Measurements from ENCODE around the gene SYNJ2.
"Not testable (repeated sequence)": the region's sequence is repeated elsewhere in the genome, so short reads cannot be mapped to it uniquely, and the experiment has no call there.

Gene SYNJ2

DNA sequence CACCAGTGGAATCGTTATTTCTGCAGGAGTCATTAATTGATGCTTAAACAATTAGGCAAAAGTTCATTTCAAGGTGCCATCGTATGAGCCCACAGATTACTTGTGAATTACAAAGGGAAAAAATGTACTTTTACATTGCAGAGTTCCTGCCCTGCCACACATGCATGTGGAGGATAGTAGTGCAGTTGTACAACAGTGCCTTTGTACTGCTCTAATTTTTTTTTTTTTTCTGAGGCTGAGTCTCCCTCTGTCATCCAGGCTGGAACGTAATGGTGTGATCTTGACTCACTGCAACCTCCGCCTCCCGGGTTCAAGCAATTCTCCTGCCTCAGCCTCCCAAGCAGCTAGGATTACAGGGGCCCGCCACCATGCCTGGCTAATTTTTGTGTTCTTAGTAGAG, 26.0 kb upstream of the SYNJ2 start:
- no peak for DNase-seq

GRCh38 chr6:157956171-157956730, 25.4 kb upstream of the SYNJ2 start:
- no peak for DNase-seq

DNA sequence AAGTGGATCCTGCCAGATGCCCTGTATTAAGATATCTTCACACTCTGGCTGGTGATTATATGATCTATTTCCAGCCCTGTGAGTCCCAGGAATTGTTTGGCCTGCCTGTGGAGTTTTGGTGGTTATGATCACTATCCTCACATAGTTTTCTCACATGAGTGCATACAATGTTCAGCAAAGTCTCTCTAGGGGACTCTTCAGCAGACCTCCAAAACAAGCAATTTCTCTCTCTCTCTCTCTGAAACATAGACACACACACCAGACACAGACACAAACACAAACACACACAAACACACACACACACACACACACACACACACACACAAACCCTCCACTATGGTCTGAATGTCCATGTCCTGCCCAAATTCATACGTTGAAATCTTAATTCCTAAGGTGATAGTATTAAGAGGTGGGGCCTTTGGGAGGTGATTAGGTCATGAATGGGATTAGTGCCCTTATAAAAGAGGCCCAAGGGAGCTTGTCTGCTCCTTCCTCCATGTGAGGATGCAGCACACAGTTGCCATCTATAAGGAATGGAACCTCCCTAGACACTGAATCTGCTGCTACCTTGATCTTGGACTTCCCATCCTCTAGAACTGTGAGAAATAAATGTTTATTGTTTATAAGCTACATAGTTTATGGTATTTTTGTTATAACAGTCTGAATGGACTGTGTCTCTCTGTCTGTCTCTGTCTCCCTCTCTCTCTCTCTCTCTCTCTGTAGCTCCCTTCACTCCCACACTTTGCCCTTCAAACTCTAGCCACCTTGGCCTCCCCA, 22.0 kb upstream of the SYNJ2 start:
- DNase-seq: no peak

- no peak for DNase-seq
Observed at GRCh38 chr6:157961153-157961831, 20.4 kb upstream of the SYNJ2 start.

DNA sequence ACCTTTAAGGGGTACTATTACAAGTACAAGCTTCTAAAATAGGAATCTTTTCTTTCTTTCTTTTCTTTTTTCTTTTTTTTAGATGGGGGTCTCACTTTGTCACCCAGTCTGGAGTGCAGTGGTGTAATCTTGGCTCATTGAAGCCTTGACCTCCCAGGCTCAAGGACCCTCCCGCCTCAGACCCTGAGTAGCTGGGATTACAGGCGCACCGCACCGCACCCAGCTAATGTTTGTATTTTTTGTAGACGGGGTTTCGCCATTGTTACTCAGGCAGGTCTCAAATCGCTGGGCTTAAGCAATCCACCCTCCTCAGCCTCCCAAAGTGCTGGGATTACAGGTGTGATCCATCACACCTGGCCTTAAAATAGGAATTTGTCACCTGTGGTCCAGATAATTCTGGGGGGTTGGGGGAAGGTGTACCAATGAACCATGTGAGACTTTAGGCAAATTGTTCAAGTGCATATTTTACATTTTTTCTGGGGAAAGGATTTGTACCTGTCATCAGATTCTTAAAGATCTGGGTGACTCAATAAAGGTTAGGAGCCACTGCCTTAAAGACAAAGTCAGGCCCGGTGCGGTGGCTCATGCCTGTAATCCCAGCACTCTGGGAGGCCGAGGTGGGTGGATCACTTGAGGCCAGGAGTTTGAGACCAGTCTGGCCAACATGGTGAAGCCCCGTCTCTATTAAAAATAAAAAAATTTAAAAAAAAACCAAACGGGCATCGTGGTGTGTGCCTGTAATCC, 19.7 kb upstream of the SYNJ2 start:
- DNase-seq: no peak

DNA sequence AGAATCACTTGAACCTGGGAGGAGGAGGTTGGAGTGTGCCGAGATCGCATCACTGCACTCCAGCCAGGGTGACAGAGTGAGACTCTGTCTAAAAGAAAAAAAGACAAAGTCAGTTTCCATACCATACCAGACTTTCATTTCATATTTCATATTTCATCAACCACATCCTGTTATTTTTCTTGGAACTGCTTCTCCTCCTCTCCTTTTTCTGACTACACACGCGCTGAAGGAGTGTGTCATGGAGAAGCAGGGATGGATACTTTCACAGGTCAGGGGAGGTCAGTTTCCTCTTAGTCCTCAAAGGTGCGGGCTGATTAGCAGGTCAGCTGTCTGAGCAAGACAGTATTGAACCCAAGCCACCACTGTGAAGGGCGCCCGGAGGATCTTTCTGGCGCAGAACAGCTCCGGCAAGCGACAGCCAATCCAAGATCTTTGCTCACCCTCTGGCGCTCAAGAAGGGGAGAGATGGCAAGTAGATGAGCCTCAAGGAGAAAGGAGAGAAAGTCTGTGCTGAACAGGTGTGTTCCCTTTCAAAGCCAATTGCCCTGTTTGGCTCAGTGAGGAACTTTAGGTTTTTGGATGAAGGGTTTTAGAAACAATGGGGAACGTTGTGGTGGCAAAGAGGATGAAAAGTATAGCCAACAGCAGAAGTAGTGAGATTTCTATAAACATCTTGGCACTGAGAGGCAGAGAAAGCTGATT, 18.9 kb upstream of the SYNJ2 start:
- DNase-seq: no peak

DNA sequence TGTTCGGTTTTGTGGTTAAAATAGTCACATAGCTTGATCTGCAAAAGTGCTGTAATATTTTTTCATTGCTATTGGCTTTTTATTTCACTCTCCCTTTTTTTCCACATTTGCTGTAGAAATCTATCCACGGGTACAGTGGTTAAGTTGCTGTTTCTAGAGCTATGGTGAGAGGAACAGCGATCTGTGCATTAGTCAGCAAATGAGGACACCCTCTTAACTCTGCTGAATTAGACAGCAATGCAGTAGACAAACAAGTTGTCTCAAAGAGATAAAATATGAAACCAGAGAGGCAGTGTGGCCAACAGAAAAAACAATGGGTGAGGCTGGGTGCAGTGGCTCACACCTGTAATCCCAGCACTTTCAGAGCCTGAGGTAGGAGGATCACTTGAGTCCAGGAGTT, 17.6 kb upstream of the SYNJ2 start:
- DNase-seq: no peak

- no peak for DNase-seq
Observed at GRCh38 chr6:157965387-157965786, 16.3 kb upstream of the SYNJ2 start.

DNA sequence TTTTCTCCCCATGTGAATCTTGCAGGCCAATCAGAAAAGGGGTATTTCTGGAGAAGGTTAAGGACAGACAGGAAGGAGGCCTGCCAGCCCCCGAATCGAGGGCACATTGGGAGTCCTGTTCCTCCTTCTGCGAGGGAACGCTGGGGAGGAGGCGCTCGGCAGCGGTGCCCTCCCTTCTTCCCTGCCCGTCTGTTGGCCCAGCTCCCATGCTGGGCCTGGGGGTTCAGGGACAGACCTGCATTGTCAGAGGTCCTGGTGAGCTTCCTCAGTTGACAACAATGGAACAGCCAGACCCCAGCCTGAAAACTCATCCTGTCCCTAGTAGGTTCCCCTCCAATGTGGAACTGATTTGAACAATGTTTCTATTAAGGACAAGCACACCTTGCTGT, 15.1 kb upstream of the SYNJ2 start:
- no peak for DNase-seq

- DNase-seq: no peak
Observed at GRCh38 chr6:157967020-157967419, 14.6 kb upstream of the SYNJ2 start.

DNA sequence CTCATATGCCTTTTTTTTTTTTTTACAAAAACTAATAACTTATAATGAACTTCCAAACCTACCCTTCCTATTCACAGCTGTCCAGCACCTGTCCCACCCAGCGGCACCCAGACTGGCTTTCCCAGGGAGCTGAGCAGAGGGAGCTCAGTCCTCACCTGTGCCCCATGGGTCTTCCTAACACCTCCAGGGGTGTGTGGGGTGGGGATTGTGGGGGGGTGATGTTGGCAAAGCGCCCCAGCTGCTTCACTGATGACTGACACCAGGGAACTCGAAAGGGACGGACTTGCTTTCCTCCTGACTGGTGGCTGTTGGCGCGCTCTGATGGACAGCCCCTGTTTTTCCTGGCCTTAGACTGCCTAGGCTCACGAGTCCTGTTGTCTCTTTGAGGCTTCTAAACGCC, 14.2 kb upstream of the SYNJ2 start:
- DNase-seq: no peak

DNA sequence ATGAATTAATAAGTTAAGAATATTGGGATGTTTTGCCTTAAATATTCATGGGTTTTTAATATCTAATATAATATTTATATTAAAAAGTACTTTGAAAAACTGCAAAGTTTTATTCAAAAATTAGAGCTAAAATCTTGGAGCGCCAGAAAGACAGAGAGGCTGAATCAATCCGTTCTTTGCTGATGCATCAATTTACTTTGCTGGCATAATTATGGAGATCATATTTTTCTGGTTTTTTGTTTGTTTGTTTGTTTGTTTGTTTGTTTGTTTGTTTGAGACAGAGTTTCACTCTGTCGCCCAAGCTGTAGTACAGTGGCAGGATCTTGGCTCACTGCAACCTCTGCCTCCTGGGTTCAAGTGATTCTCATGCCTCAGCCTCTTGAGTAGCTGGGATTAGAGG, 9.5 kb upstream of the SYNJ2 start:
- not testable (repeated sequence) for DNase-seq

GRCh38 chr6:157974341-157974894, 7.2 kb upstream of the SYNJ2 start:
- DNase-seq: no peak

GRCh38 chr6:157974967-157975366, 6.7 kb upstream of the SYNJ2 start:
- DNase-seq: no peak

DNA sequence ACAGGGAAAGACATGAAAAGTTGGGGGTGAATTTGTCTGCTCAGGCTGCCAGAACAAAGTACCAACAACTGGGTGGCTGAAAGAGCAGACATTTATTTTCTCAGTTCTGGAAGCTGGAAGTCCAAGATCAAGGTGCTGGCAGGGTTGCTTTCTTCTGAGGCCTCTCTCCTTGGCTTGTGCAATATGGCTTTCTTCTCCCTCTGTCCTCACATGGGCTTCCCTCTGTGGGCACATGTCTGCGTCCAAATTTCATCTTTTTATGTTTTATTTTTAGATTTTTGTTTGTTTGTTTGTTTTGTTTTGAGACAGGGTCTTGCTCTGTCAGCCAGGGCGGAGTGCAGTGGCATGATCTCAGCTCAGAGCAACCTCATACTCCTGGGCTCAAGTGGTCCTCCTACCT, 6.2 kb upstream of the SYNJ2 start:
- DNase-seq: no peak

GRCh38 chr6:157976345-157977175, 5.1 kb upstream of the SYNJ2 start:
- DNase-seq: no peak

- DNase-seq: no peak
Observed at GRCh38 chr6:157977176-157977804, 4.4 kb upstream of the SYNJ2 start.

GRCh38 chr6:157978021-157978783, 3.5 kb upstream of the SYNJ2 start:
- no peak for DNase-seq

DNA sequence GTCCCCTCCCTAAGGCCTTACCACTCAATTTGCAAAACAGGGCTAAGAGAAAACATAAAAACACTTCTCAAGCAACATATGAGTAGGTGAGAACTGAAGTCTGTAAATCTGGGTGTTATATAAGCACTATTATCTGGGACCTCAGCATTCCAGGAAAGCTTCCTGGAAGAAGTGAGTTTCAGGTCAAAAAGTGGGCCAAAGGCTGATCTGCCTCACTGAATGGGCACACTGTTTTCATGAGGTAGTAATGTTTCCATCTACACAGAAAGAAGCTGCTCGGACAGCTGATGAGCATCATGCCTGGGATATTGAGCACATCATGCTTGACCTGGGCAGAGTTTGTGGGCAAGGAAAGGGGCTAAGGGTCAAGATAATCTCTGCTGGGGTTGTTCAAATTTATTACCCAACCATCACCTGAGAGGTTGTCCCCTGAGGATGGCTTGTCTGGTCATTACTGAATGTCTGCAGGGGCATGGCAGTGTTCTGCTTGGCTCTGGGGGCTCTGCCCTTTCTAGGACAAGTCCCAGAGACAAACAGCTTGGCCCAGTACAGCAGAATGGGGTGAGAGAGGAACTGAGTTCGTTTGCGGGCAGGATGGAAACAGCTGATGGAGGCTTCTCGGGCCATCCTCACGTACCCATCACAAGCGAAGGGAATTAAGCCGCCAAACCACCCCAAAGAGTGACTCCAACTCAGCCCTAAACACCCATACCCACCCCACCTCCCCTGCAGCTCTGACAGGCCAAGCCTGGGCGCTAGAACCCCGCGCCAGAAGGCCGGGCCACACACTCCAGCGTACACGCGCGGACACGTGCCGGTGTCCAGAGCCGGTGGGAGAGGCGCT, 1.2 kb upstream of the SYNJ2 start:
- DNase-seq: no peak

- DNase-seq: no peak
Observed at GRCh38 chr6:157981132-157981394, 600 bp upstream of the SYNJ2 start.
